Retinal pigment epithelial cell (primary cell): ENCODE results near the gene LSS.

ENCODE experiments used
- DNase-seq: peaks from one replicate; pipeline ENCODE4 v3.0.0-alpha.2; 2010; ENCODE audit warnings: low read depth
- H3K4me3 ChIP-seq: 2 replicates; pipeline ENCODE4 v1.5.1; 2011; ENCODE audit warnings: mild to moderate bottlenecking, low read length, control low read depth, moderate library complexity
- CTCF ChIP-seq: conservative IDR thresholded peaks from 2 replicates; pipeline ENCODE4 v1.5.1; 2011; ENCODE audit warnings: low read depth, low read length, control low read depth, inconsistent platforms

LSS gene

GRCh38 chr21:46153247-46154154 is 75.1 kb downstream of the LSS start:
- peak; percentile 89 for TF ChIP-seq CTCF
- peak overlapping the region; percentile 25 for H3K4me3 ChIP-seq
- no peak for DNase-seq

DNA sequence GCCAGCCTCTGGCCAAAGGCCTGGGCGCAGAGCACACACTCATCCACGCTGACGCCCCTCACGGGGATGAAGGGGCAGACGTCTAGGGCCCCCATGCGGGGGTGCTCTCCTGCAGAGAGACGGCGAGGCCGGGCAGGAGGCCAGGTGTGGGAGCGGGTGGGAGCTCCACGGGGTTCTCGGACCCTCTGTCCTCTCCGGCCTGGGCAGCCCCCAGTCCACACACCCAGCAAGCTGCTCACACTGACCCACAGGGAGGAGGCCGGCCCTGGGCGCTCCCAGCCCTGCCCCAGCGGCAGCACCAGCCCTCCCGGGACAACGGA is 75.7 kb downstream of the LSS start:
- DNase-seq: no peak
- no peak for TF ChIP-seq CTCF
- H3K4me3 ChIP-seq: peak overlapping the region; percentile 25

GRCh38 chr21:46151989-46152926 is 76.3 kb downstream of the LSS start:
- DNase-seq: no peak
- H3K4me3 ChIP-seq: no peak overlapping the region
- no peak for TF ChIP-seq CTCF

DNA sequence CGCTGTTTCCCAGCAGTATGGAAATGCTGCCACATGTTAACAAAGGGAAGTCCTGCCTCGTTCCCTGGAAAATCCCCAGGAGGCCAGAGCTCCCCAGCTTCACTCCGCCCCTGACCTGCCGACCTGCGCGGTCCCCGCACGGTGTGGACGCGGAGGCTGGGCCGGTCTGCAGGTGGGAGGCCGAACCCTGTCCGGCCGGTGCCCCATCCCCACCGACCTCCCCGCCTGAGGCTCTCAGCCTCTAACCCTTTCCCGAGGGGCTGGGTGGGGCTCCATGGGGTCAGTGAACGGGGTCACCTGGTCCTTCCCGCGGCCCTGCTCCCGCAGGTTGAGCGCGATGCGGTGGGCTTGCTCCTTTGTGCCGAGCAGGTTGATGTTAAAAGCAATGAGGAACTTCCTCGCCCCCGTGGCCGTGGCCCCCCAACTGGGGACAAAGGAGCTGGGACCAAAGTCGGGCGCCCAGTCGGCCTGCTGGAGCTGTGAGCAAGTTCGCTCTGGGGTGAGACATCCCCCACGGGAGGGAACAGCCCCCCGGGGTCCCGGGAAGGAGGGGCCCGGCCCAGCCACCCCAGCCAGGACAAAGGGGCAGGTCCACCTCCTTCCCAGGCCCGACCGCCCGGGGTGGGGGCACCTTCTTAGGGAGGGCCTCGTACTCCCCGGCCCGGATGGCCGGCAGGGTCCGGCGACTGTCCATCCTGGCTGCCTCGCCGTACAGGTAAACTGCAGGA is 77.1 kb downstream of the LSS start:
- DNase-seq: no peak
- no peak for TF ChIP-seq CTCF
- no peak overlapping the region for H3K4me3 ChIP-seq

- TF ChIP-seq CTCF: no peak
- no peak overlapping the region for H3K4me3 ChIP-seq
- no peak for DNase-seq
Observed at GRCh38 chr21:46150491-46151121, 78.0 kb downstream of the LSS start.

- TF ChIP-seq CTCF: no peak
- no peak for DNase-seq
- no peak overlapping the region for H3K4me3 ChIP-seq
Observed at GRCh38 chr21:46150073-46150472, 78.5 kb downstream of the LSS start.
